ENCODE measurements around the gene TRIML2. TPM values are rescaled to one million over a fixed set of nuclear protein-coding genes. Genes with fewer than 3 reads are reported as not detected.

The TRIML2 gene
- total RNA-seq, 2 donors from 2014 or later = 0.74 TPM; not detected in 1

DNA sequence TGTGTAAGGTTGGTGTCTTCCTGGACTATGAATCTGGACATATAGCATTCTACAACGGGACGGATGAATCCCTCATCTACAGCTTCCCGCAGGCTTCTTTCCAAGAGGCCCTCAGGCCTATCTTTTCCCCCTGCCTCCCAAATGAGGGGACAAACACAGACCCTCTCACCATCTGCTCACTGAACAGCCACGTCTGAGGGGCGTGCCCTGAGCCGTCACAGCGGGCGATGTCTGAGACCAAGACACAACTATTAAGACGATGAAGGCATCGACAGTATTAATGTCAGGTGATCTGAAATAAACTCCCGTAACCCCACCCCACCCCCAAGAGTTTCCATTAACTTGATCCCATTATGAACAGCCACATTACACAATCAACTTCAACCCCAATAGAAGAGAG lies 37.8 kb upstream of the TRIML2 start:
- H3K36me3 ChIP-seq = no peaks in the 10 kb centered on the region
- no peak overlapping the region for H3K27ac ChIP-seq
- H3K9me3 ChIP-seq = no peaks in the 10 kb centered on the region
- H3K4me1 ChIP-seq (replicated peaks) = no peaks in the 10 kb centered on the region
- H3K27me3 ChIP-seq (replicated peaks; ENCODE audit: insufficient read depth) = no peaks in the 10 kb centered on the region
- no peak for DNase-seq (ENCODE audit: low spot score)
- TF ChIP-seq, protein P1, sequence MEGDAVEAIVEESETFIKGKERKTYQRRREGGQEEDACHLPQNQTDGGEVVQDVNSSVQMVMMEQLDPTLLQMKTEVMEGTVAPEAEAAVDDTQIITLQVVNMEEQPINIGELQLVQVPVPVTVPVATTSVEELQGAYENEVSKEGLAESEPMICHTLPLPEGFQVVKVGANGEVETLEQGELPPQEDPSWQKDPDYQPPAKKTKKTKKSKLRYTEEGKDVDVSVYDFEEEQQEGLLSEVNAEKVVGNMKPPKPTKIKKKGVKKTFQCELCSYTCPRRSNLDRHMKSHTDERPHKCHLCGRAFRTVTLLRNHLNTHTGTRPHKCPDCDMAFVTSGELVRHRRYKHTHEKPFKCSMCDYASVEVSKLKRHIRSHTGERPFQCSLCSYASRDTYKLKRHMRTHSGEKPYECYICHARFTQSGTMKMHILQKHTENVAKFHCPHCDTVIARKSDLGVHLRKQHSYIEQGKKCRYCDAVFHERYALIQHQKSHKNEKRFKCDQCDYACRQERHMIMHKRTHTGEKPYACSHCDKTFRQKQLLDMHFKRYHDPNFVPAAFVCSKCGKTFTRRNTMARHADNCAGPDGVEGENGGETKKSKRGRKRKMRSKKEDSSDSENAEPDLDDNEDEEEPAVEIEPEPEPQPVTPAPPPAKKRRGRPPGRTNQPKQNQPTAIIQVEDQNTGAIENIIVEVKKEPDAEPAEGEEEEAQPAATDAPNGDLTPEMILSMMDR (IDR thresholded peaks at IDR 0.05) = no peak
- TF ChIP-seq POLR2AphosphoS5 (IDR thresholded peaks at IDR 0.05) (no peak), POLR2A (IDR thresholded peaks at IDR 0.05) (no peak)
- 93% methylated on average over 11 of the region's 11 CpGs for WGBS
- H3K4me3 ChIP-seq = no peak overlapping the region
- intact Hi-C loops (cut with DNase I) = no loop called here

DNA sequence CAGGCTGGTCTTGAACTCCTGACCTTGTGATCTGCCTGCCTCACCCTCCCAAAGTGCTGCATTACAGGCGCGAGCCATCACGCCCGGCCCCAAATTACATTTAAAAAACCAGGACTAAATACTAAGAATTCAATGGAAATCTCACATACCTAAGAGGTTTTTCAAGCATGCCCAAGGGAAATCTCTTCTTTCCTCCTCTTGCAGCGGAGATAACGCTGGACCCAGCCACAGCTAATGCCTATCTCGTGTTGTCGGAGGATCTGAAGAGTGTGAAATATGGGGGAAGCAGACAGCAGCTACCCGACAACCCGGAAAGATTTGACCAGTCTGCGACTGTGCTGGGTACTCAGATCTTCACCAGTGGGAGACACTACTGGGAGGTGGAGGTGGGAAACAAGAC lies 37.2 kb upstream of the TRIML2 start:
- H3K36me3 ChIP-seq = no peaks in the 10 kb centered on the region

DNA sequence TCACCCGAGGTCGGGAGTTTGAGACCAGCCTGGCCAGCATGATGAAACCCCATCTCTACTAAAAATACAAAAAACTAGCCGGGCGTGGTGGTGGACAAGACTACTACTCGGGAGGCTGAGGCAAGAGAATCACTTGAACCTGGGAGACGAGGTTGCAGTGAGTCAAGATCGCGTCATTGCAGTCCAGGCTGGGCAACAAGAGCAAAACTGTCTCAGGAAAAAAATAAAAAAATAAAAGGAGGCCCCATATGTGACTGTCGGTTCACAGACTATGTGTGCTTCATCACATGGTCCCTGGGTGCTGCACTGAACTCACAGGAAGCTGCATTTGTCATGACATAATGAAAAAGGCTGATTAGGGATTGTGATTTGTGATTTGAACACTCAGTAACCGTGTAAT lies 36.2 kb upstream of the TRIML2 start:
- 89% methylated on average over 10 of the region's 10 CpGs for WGBS
- Histone ChIP-seq H3K36me3 (no peaks in the 10 kb centered on the region), H3K27me3 (replicated peaks; ENCODE audit: insufficient read depth) (no peaks in the 10 kb centered on the region), H3K9me3 (no peaks in the 10 kb centered on the region), H3K4me1 (replicated peaks) (no peaks in the 10 kb centered on the region), H3K4me3 (no peak overlapping the region), H3K27ac (no peak overlapping the region)
- no peak for DNase-seq (ENCODE audit: low spot score)
- TF ChIP-seq POLR2AphosphoS5 (IDR thresholded peaks at IDR 0.05) (no peak), POLR2A (IDR thresholded peaks at IDR 0.05) (no peak)
- TF ChIP-seq, protein P1 (IDR thresholded peaks at IDR 0.05) = no peak
- intact Hi-C loops (cut with DNase I) = no loop called here

More for the DNA sequence above, 37.2 kb upstream of the TRIML2 start:
- intact Hi-C loops (cut with DNase I) = no loop called here
- Histone ChIP-seq H3K4me3 (no peak overlapping the region), H3K4me1 (replicated peaks) (no peaks in the 10 kb centered on the region), H3K27ac (no peak overlapping the region), H3K9me3 (no peaks in the 10 kb centered on the region), H3K27me3 (replicated peaks; ENCODE audit: insufficient read depth) (no peaks in the 10 kb centered on the region)
- no peak for TF ChIP-seq POLR2AphosphoS5 (IDR thresholded peaks at IDR 0.05)
- no peak for TF ChIP-seq POLR2A (IDR thresholded peaks at IDR 0.05)
- TF ChIP-seq, protein P1 (IDR thresholded peaks at IDR 0.05) = no peak
- WGBS = 88% methylated on average over 11 of the region's 11 CpGs
- DNase-seq (ENCODE audit: low spot score) = no peak

DNA sequence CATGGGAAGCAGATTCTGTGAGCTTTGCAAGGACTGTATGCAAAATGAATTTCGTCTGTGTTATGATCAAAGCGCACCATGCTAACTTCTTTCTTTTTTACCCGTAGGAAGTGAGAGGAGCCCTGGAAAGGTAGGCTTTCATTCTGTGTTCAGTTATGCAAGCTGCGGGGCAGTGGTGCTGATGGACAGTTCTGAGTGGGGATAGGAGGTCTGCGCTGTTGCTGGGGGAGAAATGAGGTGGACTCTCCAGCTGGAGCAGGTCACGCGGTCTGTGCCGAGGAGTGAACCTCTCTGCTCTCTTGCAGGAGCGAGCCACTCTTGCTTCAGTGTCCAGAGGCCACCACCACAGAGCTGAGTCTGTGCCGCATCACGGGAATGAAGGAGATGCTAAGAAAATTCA lies 34.3 kb upstream of the TRIML2 start:
- Histone ChIP-seq H3K4me3 (no peak overlapping the region), H3K9me3 (no peaks in the 10 kb centered on the region), H3K4me1 (replicated peaks) (no peaks in the 10 kb centered on the region), H3K36me3 (no peaks in the 10 kb centered on the region), H3K27me3 (replicated peaks; ENCODE audit: insufficient read depth) (no peaks in the 10 kb centered on the region), H3K27ac (no peak overlapping the region)
- 65% methylated on average over 11 of the region's 11 CpGs for WGBS
- no peak for DNase-seq (ENCODE audit: low spot score)
- intact Hi-C loops (cut with DNase I) = no loop called here
- TF ChIP-seq POLR2AphosphoS5 (IDR thresholded peaks at IDR 0.05) (no peak), POLR2A (IDR thresholded peaks at IDR 0.05) (no peak)
- TF ChIP-seq, protein P1 (IDR thresholded peaks at IDR 0.05) = no peak

DNA sequence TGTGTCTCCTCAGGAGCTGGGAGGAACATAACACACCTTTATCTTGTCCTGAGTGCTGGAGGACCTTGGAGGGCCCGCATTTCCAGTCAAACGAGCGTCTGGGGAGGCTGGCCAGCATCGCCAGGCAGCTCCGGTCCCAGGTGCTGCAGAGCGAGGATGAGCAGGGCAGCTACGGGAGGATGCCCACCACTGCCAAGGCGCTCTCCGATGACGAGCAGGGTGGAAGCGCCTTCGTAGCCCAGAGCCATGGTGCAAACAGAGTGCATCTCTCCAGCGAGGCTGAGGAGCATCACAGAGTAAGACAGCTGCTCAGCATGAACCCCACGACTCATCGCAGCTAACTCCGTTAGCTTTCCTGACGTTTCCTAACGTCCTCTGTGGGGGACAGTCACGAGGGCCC lies 30.3 kb upstream of the TRIML2 start:
- intact Hi-C loops (cut with DNase I) = no loop called here
- no peak for DNase-seq (ENCODE audit: low spot score)
- Histone ChIP-seq H3K4me1 (replicated peaks) (no peaks in the 10 kb centered on the region), H3K4me3 (no peak overlapping the region), H3K9me3 (no peaks in the 10 kb centered on the region), H3K27me3 (replicated peaks; ENCODE audit: insufficient read depth) (no peaks in the 10 kb centered on the region), H3K27ac (no peak overlapping the region), H3K36me3 (no peaks in the 10 kb centered on the region)
- WGBS = 87% methylated on average over 19 of the region's 19 CpGs
- TF ChIP-seq, protein P1 (IDR thresholded peaks at IDR 0.05) = no peak
- no peak for TF ChIP-seq POLR2AphosphoS5 (IDR thresholded peaks at IDR 0.05)
- TF ChIP-seq POLR2A (IDR thresholded peaks at IDR 0.05) = no peak
